A673 (cell line): ENCODE data around the gene EFCAB11. TPM values are rescaled to one million over a fixed set of nuclear protein-coding genes. Genes with fewer than 3 reads are reported as not detected.

ENCODE experiments used
- BruUV-seq: library from RNA; stranded (reverse); fragments of 400-500 nt; replicated peaks from 2 replicates; lab custom pipeline; 2021; lab: Mats Ljungman, UMichigan
- CTCF ChIA-PET: fragments of 300-600 bp; sonication (Branson Sonifier 250); formaldehyde crosslinking; loops from one replicate; lab custom pipeline; 2022; ENCODE audit warnings: antibody characterized with exemption; lab: Charles Lee
- POLR2A ChIA-PET: fragments of 300-600 bp; sonication (Branson Sonifier 250); formaldehyde crosslinking; loops from one replicate; lab custom pipeline; 2022; ENCODE audit warnings: antibody characterized with exemption; ENCODE audit not compliant: low non-redundant PET; lab: Charles Lee
- DNase-seq: peaks from one replicate; pipeline ENCODE4 v3.0.0-alpha.2; 2015; ENCODE audit warnings: low spot score
- H3K27ac ChIP-seq: fragments of 200-600 bp; sonication (generic); 2 replicates; pipeline ENCODE4 v1.5.1; 2016; ENCODE audit warnings: mixed run types, low read depth, mild to moderate bottlenecking, mixed read lengths, antibody characterized with exemption, low read length; ENCODE audit not compliant: poor library complexity, severe bottlenecking
- H3K27me3 ChIP-seq: fragments of 200-600 bp; sonication (generic); replicated peaks from 2 replicates; pipeline ENCODE4 v1.6.1; 2017; ENCODE audit warnings: mixed run types, low read depth, mild to moderate bottlenecking, mixed read lengths, antibody characterized with exemption, low read length; ENCODE audit not compliant: insufficient read depth, poor library complexity
- H3K36me3 ChIP-seq: fragments of 200-600 bp; sonication (generic); 2 replicates; pipeline ENCODE4 v1.6.1; 2016; ENCODE audit warnings: mixed run types, mild to moderate bottlenecking, mixed read lengths, antibody characterized with exemption, low read length; ENCODE audit not compliant: insufficient read depth, poor library complexity, severe bottlenecking
- H3K4me1 ChIP-seq: fragments of 200-600 bp; sonication (generic); 2 replicates; pipeline ENCODE4 v1.6.1; 2017; ENCODE audit warnings: mixed run types, mild to moderate bottlenecking, mixed read lengths, antibody characterized with exemption, low read length; ENCODE audit not compliant: insufficient read depth, poor library complexity, severe bottlenecking
- H3K4me3 ChIP-seq: fragments of 200-600 bp; sonication (generic); 2 replicates; pipeline ENCODE4 v1.5.1; 2016; ENCODE audit warnings: low read depth, mixed run types, mild to moderate bottlenecking, mixed read lengths, low read length; ENCODE audit not compliant: poor library complexity, severe bottlenecking
- H3K9me3 ChIP-seq: fragments of 200-600 bp; sonication (generic); 2 replicates; pipeline ENCODE4 v1.6.1; 2016; ENCODE audit warnings: mixed run types, low read depth, mild to moderate bottlenecking, mixed read lengths, antibody characterized with exemption, low read length; ENCODE audit not compliant: poor library complexity, severe bottlenecking
- CTCF ChIP-seq: fragments of 300-800, 200-600 bp; sonication (generic); conservative IDR thresholded peaks from 2 replicates; pipeline ENCODE4 v1.5.1; 2017; ENCODE audit warnings: low read depth, mild to moderate bottlenecking, antibody characterized with exemption, low read length, moderate library complexity, mixed read lengths
- EZH2 ChIP-seq: fragments of 200-600 bp; sonication (generic); IDR thresholded peaks from 2 replicates; pipeline ENCODE4 v1.6.1; 2017; ENCODE audit warnings: borderline replicate concordance, low read depth, mild to moderate bottlenecking, mixed read lengths, antibody characterized with exemption, low read length; ENCODE audit not compliant: poor library complexity, severe bottlenecking
- intact Hi-C: fragments of 100-400 bp; cut with micrococcal nuclease; formaldehyde crosslinking; loops from one replicate; pipeline ENCODE4 v1.10.0; 2022; ENCODE audit not compliant: unreplicated experiment
- total RNA-seq: library from RNA; stranded (reverse); gene quantifications from 2 replicates; pipeline ENCODE4 v1.2.3, GENCODE V29; 2021

EFCAB11 gene
- total RNA-seq, 1 experiment from 2014 or later = 8.4 TPM

DNA sequence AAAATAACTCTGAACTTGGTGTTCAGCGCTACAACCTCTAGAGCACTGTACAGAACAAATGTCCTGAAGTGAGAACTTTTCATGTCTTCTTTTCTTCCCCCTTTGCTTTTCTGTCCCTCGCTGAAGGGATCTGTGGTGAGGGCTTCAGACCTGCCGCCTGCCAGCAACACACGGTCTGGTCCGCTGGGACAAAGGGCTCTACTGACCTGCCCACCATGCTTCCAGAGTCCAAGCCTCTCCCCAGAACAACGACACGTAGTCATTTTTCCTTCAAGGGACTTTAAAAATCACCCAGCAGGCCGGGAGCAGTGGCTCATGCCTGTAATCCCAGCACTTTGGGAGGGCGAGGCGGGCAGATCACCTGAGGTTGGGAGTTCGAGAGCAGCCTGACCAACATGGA is 140.4 kb downstream of the EFCAB11 start:
- Histone ChIP-seq H3K9me3 (no peaks in the 10 kb centered on the region), H3K4me1 (no peaks in the 10 kb centered on the region), H3K27me3 (no peaks in the 10 kb centered on the region), H3K36me3 (no peaks in the 10 kb centered on the region), H3K27ac (no peak overlapping the region), H3K4me3 (no peak overlapping the region)
- no TSS peak for BruUV-seq
- ChIA-PET POLR2A (no interaction called here), CTCF (no interaction called here)
- intact Hi-C loops = no loop called here
- DNase-seq = no peak
- no peak for TF ChIP-seq CTCF
- no peak for TF ChIP-seq EZH2

DNA sequence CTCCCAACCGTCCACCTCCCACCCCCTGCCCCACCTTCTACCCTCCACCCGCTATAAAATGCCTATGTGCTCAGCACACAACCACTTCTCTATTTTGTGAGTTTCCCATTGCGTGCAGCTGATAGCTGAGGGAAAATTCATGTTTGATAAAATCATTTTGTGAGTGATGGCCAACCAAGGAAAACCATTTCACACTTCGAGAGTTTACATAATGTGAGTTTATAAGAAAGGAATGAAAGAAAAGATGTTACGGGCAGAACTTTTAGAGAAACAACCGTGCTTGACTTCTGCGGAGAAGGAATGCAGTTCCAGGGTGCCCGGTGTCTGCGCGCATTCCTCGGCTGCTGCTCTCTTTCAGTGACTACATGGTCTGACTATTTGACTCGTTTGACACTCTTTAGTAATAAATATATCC is 140.9 kb downstream of the EFCAB11 start:
- Histone ChIP-seq H3K4me3 (no peak overlapping the region), H3K27me3 (no peaks in the 10 kb centered on the region), H3K36me3 (no peaks in the 10 kb centered on the region), H3K9me3 (no peaks in the 10 kb centered on the region), H3K27ac (no peak overlapping the region), H3K4me1 (no peaks in the 10 kb centered on the region)
- TF ChIP-seq EZH2 (no peak), CTCF (no peak)
- POLR2A ChIA-PET = no interaction called here
- DNase-seq = no peak
- intact Hi-C loops = no loop called here
- CTCF ChIA-PET = no interaction called here
- no TSS peak for BruUV-seq

DNA sequence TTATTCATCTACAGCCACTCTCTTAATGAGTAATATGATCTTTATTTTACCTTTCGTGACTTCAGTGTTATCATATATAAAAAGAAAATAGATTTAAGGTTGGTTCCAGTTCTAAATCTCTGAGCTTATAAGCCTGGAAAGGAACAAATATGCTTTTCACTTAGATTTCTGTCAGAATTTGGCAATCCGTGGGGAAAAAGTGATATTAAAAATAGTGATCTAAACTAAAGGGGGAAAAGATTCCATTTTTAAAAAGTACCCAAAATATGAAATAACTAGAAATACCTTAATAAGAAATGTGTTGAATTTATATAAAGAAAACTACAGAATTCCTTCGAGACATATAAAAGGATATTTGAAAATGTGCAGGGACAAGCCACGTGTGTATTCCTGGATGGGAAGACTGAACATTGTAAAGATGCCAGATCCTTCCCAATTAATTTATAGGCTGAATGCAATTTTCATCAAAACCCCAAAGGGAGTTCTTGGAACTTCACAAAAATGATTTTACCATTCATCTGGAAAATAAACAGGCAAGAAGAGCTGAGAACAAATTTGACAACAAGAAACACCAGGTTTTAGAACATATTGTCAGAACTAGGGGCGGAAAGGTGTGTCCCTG is 142.5 kb downstream of the EFCAB11 start:
- ChIA-PET CTCF (no interaction called here), POLR2A (no interaction called here)
- H3K9me3 ChIP-seq = no peaks in the 10 kb centered on the region
- no peaks in the 10 kb centered on the region for H3K4me1 ChIP-seq
- no peak overlapping the region for H3K27ac ChIP-seq
- BruUV-seq = no TSS peak
- intact Hi-C loops = no loop called here
- no peaks in the 10 kb centered on the region for H3K27me3 ChIP-seq
- DNase-seq = no peak
- no peaks in the 10 kb centered on the region for H3K36me3 ChIP-seq
- TF ChIP-seq CTCF = no peak
- TF ChIP-seq EZH2 = no peak
- H3K4me3 ChIP-seq = no peak overlapping the region
